Measurements from ENCODE around the gene FAM110A. TPM values are rescaled to one million over a fixed set of nuclear protein-coding genes. Genes with fewer than 3 reads are reported as not detected.
"Not testable (repeated sequence)": the region's sequence is repeated elsewhere in the genome, so short reads cannot be mapped to it uniquely, and the experiment has no call there.

FAM110A gene
- total and polyA plus RNA-seq, 2 of the 8 experiments (the other 6 are each of a cell fraction or from before 2014, with no cell fraction given): 10.1 to 10.9 TPM

DNA sequence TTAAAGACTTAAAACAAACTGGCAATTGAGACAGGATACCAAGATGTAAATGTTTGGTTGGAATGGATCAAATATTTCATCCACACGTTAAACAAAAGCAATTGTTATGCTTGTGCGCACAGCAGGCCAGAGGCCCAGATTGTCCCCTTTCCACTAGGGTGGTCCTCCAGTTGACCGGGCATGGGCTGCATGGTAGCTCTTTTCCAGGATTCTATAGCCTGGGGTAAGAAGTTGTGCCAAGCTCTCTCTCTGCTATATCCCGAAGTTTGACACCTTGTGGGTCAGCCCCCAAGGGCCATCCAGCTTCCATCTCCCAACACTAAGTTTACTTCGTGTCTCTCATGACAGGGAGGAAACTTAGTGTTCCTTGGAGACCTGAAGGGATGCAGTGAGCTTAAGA lies 34.8 kb upstream of the FAM110A start:
- not testable (repeated sequence) for H3K4me1 ChIP-seq (replicated peaks in 1 of 4; ENCODE audit: control insufficient read depth in 3 of 4, insufficient read depth in 4 of 4, low read length in 3 of 4)

DNA sequence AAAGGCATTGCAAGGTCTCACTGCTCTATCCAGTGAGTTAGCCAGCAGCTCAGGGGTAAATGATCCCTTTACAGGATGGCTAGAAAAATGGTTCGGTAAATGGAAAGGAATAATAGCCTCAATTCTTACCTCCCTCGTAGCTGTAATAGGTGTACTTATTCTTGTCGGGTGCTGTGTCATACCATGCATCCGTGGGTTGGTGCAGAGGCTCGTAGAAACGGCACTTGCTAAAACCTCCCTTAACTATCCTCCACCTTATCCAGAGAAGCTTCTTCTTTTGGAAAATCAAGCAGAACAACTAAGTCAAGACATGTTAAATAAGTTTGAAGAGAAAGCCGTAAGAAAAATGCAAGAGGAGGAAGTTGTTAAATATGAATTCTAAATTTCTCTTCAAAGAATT lies 33.5 kb upstream of the FAM110A start:
- H3K56ac ChIP-seq (replicated peaks; ENCODE audit: insufficient read length, low read depth, low read length); H2AFZ ChIP-seq (ENCODE audit: low read length); H3K9ac ChIP-seq (replicated peaks in 1 of 4; ENCODE audit: extremely low read depth in 1 of 4, low read depth in 3 of 4, low read length in 3 of 4); H2BK12ac ChIP-seq (ENCODE audit: low read depth, low read length); H3K4me3 ChIP-seq (ENCODE audit: extremely low read depth in 1 of 4, insufficient read depth in 2 of 4, low read depth in 3 of 4, low read length in 4 of 4); H4K8ac ChIP-seq (ENCODE audit: extremely low read depth, insufficient read depth, low read length); H2BK20ac ChIP-seq (ENCODE audit: low read length); H4K91ac ChIP-seq (replicated peaks; ENCODE audit: insufficient read length, low read length); H3K79me2 ChIP-seq (ENCODE audit: control insufficient read depth in 1 of 2, insufficient read depth in 2 of 2, low read length in 2 of 2); POLR2A ChIA-PET (ENCODE audit: partially characterized antibody); H3K79me1 ChIP-seq (ENCODE audit: low read depth, low read length); FAIRE-seq; H3K4me2 ChIP-seq (ENCODE audit: insufficient read depth in 1 of 2, low read depth in 2 of 2, low read length in 2 of 2); H3K4me1 ChIP-seq (replicated peaks in 1 of 4; ENCODE audit: control insufficient read depth in 3 of 4, insufficient read depth in 4 of 4, low read length in 3 of 4); DNase-seq (ENCODE audit: low read depth in 1 of 2, low spot score in 2 of 2); H3K18ac ChIP-seq (ENCODE audit: extremely low read depth, low read length); H3K23ac ChIP-seq (ENCODE audit: insufficient read length); H3K36me3 ChIP-seq (ENCODE audit: control insufficient read depth in 2 of 4, insufficient read depth in 4 of 4, low read length in 3 of 4); H2AK5ac ChIP-seq (ENCODE audit: low read depth, low read length); H4K20me1 ChIP-seq (replicated peaks in 1 of 2; ENCODE audit: control insufficient read depth in 1 of 2, insufficient read depth in 2 of 2, low read length in 2 of 2); H4K5ac ChIP-seq (ENCODE audit: insufficient read length, low read depth, low read length); H3K27me3 ChIP-seq (replicated peaks in 1 of 4; ENCODE audit: control insufficient read depth in 3 of 4, extremely low read depth in 1 of 4, insufficient read depth in 3 of 4, low read length in 3 of 4); H2BK15ac ChIP-seq (ENCODE audit: low read length); H3K4ac ChIP-seq (replicated peaks; ENCODE audit: insufficient read length, low read depth, low read length); H3K27ac ChIP-seq (ENCODE audit: low read depth, low read length); H2BK5ac ChIP-seq (ENCODE audit: low read depth, low read length); H3K23me2 ChIP-seq (ENCODE audit: low read depth, low read length); H2BK120ac ChIP-seq (replicated peaks; ENCODE audit: low read depth, low read length); H3K14ac ChIP-seq (ENCODE audit: insufficient read length): not testable (repeated sequence)
- CTCF ChIA-PET (ENCODE audit: partially characterized antibody): interaction anchor here (1.9 kb wide), 1 partner anchor 16 kb away, joined by 5 read pairs; no protein-coding TSS in a partner anchor
- 88% methylated on average over 7 of the region's 7 CpGs; no CpG with 5 or more reads in 1 of the 2 experiments for WGBS, 2 experiments (ENCODE audit: extremely low coverage in 1 of 2, insufficient coverage in 1 of 2, insufficient read length in 1 of 2, insufficient replicate concordance in 2 of 2, low coverage in 1 of 2, low lambda C conversion rate in 2 of 2, missing lambda C conversion rate in 1 of 2)
- peaks cover 9 to 20% of the 10 kb centered on the region in 2 experiments for H3K9me3 ChIP-seq (ENCODE audit: insufficient read depth in 2 of 2, low read depth in 1 of 2, low read length in 1 of 2)

More for the DNA sequence above, 34.8 kb upstream of the FAM110A start:
- H3K23ac ChIP-seq (ENCODE audit: insufficient read length); H2BK120ac ChIP-seq (replicated peaks; ENCODE audit: low read depth, low read length); H2BK15ac ChIP-seq (ENCODE audit: low read length); H3K9ac ChIP-seq (replicated peaks in 1 of 4; ENCODE audit: extremely low read depth in 1 of 4, low read depth in 3 of 4, low read length in 3 of 4); H3K36me3 ChIP-seq (ENCODE audit: control insufficient read depth in 2 of 4, insufficient read depth in 4 of 4, low read length in 3 of 4); POLR2A ChIA-PET (ENCODE audit: partially characterized antibody); H2BK20ac ChIP-seq (ENCODE audit: low read length); H4K91ac ChIP-seq (replicated peaks; ENCODE audit: insufficient read length, low read length); H3K4me2 ChIP-seq (ENCODE audit: insufficient read depth in 1 of 2, low read depth in 2 of 2, low read length in 2 of 2); H3K14ac ChIP-seq (ENCODE audit: insufficient read length); H3K79me2 ChIP-seq (ENCODE audit: control insufficient read depth in 1 of 2, insufficient read depth in 2 of 2, low read length in 2 of 2); H4K8ac ChIP-seq (ENCODE audit: extremely low read depth, insufficient read depth, low read length); H4K5ac ChIP-seq (ENCODE audit: insufficient read length, low read depth, low read length); H3K18ac ChIP-seq (ENCODE audit: extremely low read depth, low read length); H3K23me2 ChIP-seq (ENCODE audit: low read depth, low read length); H3K56ac ChIP-seq (replicated peaks; ENCODE audit: insufficient read length, low read depth, low read length); H2BK5ac ChIP-seq (ENCODE audit: low read depth, low read length); H2AK5ac ChIP-seq (ENCODE audit: low read depth, low read length); FAIRE-seq; H3K27ac ChIP-seq (ENCODE audit: low read depth, low read length); DNase-seq (ENCODE audit: low read depth in 1 of 2, low spot score in 2 of 2); H3K79me1 ChIP-seq (ENCODE audit: low read depth, low read length); H2AFZ ChIP-seq (ENCODE audit: low read length); H4K20me1 ChIP-seq (replicated peaks in 1 of 2; ENCODE audit: control insufficient read depth in 1 of 2, insufficient read depth in 2 of 2, low read length in 2 of 2); H2BK12ac ChIP-seq (ENCODE audit: low read depth, low read length); H3K4me3 ChIP-seq (ENCODE audit: extremely low read depth in 1 of 4, insufficient read depth in 2 of 4, low read depth in 3 of 4, low read length in 4 of 4); H3K27me3 ChIP-seq (replicated peaks in 1 of 4; ENCODE audit: control insufficient read depth in 3 of 4, extremely low read depth in 1 of 4, insufficient read depth in 3 of 4, low read length in 3 of 4); H3K4ac ChIP-seq (replicated peaks; ENCODE audit: insufficient read length, low read depth, low read length): not testable (repeated sequence)
- CTCF ChIA-PET (ENCODE audit: partially characterized antibody): interaction anchor here (0.9 to 1.9 kb wide), 3 partner anchors 17 to 158 kb away, joined by 3 to 5 read pairs (median 4); no protein-coding TSS in a partner anchor
- peaks cover 4 to 11% of the 10 kb centered on the region in 2 experiments; a peak in 2 of 4 replicates for H3K9me3 ChIP-seq (ENCODE audit: insufficient read depth in 2 of 2, low read depth in 1 of 2, low read length in 1 of 2)
- 97% methylated on average over 5 of the region's 5 CpGs; no CpG with 5 or more reads in 1 of the 2 experiments for WGBS, 2 experiments (ENCODE audit: extremely low coverage in 1 of 2, insufficient coverage in 1 of 2, insufficient read length in 1 of 2, insufficient replicate concordance in 2 of 2, low coverage in 1 of 2, low lambda C conversion rate in 2 of 2, missing lambda C conversion rate in 1 of 2)
